Activated CD8-positive, alpha-beta memory T cell treated with anti-CD3 and anti-CD28 coated beads for 4 hours (primary cell): ENCODE results near the gene IFIT1B.
"Not testable (repeated sequence)": the region's sequence is repeated elsewhere in the genome, so short reads cannot be mapped to it uniquely, and the experiment has no call there.

ENCODE experiments used
- DNase-seq, 2 donors: peaks; one replicate each; pipeline ENCODE4 v3.0.0-alpha.2; 2020; ENCODE audit warnings: low read depth in 2 of 2

IFIT1B gene

GRCh38 chr10:89348481-89348880 is 29.4 kb upstream of the IFIT1B start:
- no peak for DNase-seq

DNA sequence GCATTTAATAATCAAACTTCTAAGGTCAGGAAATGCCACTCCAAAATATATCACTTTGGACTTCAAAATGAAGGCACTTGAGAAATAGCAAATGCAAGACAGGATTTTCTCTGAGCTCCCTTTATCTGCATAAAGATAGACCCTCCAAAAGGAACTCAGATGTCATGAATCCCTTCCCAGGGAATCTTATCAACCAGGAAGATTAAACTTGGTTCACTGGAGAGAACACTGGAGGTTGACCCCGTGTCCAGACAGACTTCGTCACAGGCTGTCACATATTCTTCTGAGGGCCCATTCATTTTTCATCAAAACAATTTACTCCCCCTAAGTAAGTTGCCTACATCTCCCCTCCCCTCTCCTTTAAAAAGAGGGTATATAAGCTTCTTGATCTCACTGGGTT is 28.9 kb upstream of the IFIT1B start:
- DNase-seq = no peak

- DNase-seq = not testable (repeated sequence)
These were observed 27.1 kb upstream of the IFIT1B start for GRCh38 chr10:89350631-89351315.

- DNase-seq = no peak
These were observed 26.5 kb upstream of the IFIT1B start for GRCh38 chr10:89351412-89351779.

GRCh38 chr10:89351780-89352597 is 25.9 kb upstream of the IFIT1B start:
- no peak for DNase-seq

GRCh38 chr10:89352802-89353201 is 25.1 kb upstream of the IFIT1B start:
- DNase-seq = no peak

DNA sequence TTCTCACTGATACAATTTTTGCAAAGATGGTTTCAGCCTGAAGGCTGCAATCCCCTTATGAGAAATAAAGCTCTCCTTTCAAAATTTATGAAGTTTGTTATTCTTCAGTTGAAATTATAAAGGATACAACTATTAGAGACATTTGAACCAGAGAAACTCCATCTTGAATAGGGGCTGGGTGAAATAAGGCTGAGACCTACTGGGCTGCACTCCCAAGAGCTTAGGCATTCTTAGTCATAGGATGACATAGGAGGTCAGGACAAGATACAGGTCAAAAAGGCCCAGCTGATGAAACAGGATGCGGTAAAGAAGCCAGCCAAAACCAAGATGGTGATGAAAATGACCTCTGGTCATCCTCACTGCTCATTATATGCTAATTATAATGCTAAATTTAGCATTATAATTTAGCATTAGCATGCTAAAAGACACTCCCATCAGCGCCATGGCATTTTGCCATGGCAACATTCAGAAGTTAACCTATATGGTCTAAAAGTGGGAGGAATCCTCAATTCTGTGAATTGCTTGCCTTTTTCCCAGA is 22.4 kb upstream of the IFIT1B start:
- no peak for DNase-seq

- no peak for DNase-seq
These were observed 20.8 kb upstream of the IFIT1B start for GRCh38 chr10:89357096-89357495.

DNA sequence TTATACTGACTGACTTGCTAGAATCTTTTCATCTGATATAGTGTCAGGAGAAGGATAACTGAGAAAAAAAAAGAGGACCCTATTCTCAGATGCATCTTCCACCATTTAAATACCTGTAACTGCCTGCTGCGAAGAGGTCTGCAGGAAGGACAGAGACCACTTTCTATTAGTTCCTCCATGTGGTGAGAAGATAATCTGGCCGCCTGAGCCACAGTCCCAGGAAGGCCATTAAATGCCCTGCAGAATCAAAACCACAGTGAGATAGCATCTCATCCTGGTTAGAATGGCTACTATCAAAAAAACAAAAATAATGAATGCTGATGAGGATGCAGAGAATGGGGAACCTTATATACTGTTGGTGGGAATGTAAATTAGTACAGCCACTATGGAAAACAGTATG is 19.9 kb upstream of the IFIT1B start:
- DNase-seq = no peak

DNA sequence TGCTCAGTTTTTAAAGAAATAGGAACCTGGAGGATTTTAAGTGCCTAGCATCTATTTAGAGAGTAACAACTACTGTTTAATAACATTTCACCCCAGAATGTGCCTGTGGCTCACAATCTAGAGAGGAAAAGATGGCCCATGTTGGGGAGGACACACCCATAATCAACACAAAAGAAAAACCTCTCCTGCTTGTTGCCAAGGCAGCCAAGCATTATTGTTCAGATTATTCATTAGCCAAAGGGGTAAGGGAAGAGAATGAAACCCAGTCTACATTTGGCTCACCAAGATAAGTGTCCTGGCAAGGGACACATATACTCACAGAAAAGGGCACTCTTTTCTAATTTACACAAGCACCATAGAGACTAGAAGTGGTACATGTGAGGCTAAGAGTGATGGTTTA is 17.7 kb upstream of the IFIT1B start:
- DNase-seq = no peak

GRCh38 chr10:89362929-89363328 is 14.9 kb upstream of the IFIT1B start:
- DNase-seq = no peak

GRCh38 chr10:89363729-89364442 is 14.0 kb upstream of the IFIT1B start:
- DNase-seq = no peak

DNA sequence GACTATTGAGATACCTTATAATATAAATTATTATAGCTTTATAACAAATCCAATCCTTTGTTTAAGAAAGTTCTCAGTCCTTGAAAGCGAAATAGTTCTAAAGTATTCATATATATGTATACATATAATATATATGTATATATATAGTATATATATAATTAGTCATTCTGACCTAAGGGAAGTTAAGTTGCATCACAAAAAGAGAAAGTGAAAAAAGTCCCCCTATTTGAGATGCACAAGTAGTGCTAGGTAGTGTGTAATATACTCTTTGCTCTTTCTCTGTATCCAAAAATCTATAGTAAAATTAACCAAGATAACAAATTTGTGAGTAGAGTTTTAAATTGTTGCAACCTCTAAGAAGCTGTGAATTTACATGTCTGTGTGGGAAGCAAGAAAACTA is 13.3 kb upstream of the IFIT1B start:
- no peak for DNase-seq

DNA sequence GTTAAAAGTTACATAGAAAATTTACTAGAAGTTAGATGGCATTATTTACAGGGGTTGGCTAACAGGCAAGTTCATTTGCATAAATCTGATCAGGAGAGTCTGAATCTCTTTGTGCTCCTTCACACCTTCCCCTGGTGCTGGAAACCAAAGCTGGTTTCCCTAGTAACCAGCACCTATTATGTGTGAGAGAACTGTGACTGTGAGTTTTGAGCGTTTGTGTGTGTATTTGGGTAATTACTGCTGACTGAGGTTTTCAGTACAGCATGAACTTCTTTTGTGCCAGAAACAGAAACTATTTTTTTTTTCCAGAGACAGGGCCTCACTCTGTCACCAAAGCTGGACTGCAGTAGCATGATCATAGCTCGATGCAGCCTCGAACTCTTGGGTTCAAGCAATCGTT is 10.3 kb upstream of the IFIT1B start:
- DNase-seq = peak in 1 of 2 donors; percentile 4

GRCh38 chr10:89368129-89368528 is 9.7 kb upstream of the IFIT1B start:
- DNase-seq = no peak

DNA sequence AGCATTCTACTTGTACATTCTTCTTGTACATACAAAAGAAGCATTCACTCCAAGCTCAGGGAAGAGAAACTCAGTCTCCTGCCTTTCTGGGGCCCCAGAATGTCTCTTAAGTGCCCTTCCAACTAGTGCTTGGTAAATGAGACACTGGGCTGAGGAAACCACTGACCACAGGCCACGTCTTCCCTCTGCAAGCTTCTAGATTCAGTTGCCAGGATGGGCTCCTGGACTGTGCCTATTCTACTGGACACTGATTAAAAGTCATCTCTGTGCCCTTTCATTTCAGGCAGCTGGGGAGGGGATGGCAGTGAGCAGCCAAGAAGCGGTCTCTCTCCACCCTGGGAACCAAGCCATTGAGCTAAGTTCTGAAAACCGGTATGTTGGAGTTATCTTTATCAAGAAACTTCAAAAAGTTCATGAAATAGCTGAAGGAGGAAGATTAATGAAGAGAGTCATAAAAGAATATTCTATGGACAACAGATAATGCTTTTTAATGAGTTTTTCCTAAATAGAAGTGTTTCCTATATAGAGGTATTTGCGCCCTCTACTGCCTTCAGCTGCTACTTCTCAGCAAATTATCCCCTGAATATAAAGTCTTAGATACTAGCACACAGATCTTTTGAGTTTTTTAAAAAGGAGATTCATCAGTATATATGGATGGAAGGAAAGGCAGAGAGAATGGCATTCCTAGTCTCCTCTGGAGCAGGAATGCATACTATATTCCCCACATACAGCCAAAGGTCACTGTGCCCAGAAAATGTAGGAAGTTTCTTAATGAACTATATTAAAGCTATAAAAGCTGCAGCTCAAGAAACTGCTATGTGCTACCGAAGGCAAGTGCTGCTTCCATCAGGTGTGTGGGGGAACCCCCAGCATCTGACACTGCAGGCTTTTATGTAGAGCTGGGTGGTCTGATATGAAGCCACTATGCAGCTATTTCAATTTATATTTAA is 8.4 kb upstream of the IFIT1B start:
- no peak for DNase-seq

DNA sequence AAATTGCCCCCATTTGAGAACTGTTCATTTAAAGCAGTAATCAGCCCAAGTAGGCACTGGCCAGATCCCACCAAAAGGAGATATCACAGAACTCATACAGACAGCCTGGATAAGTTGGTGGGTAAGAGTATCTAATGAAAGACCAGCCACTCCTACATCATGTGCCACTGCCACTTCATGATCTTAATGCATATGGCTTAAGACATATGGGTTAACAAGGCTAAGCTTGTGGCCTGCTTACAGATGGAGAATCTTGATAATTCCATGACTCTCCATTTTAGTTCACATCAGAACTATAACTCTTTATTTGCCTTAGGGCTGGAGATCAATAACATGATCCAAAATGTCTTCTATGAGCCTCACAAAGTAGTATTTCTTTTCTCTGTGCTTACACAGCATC is 6.8 kb upstream of the IFIT1B start:
- DNase-seq = no peak

DNA sequence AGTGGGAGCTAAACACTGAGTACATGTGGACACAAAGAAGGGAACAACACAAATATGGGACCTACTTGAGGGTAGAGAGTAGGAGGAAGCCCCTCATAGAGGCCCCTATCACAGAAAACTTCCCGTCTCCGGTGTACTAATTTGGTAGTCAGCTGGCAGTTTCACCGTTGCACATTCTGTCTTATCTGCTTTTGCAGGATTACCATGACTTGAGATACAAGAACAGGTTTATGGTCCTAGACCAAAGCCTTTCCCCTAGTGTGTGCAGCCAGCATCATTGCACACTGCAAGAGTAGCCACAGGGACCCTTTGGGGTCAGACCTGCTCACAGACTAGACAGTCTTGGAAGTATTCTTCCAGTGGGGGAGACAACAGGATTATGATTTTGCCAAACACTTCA is 5.9 kb upstream of the IFIT1B start:
- no peak for DNase-seq

- DNase-seq = no peak
These were observed 3.7 kb upstream of the IFIT1B start for GRCh38 chr10:89373916-89374711.

DNA sequence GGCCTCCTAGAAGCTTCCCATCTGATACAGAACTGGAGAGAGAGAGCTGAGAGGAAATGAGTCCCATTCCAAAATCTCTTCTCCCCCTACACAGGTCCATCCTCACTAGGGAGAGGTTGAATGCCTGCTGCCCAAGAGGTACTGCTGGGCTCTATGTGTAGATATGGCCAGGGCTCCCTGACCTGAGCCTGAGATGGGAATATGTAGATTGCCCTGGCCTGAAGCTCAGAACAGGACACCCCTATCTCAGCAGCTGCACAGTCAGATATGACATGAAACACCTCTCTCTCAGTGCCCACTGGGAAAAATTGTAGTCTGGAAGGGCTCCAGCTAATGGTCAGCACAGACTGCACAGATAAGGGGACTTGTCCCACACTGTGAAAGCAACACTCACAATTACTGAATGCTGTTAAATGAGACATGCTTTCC is 3.1 kb upstream of the IFIT1B start:
- no peak for DNase-seq

GRCh38 chr10:89379103-89379502 is 1.2 kb downstream of the IFIT1B start:
- DNase-seq = no peak
